ENCODE data around the gene C3orf38. TPM values are rescaled to one million over a fixed set of nuclear protein-coding genes. Genes with fewer than 3 reads are reported as not detected.

C3orf38 gene
- total RNA-seq, 1 experiment from 2014 or later: 18.6 TPM

DNA sequence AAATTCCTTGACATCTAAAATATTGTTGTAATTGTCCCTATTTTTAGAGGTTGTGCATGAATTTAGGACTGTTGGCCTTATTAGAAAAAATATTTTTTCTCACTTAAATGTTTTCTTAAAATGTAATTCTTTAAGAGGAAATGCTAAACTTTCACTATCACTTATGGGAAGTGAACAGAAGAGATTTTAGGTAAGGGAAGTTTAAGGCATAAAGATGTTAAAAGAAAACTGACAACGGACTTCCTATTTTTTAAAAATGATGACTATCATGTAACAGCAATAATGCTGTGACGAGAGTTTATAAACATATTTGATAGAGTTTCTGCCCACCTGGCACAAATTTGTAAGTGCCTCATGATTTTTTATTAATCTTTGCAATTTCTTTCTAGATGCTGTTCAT lies 3.1 kb downstream of the C3orf38 start (continued):
- TF ChIP-seq ZFX (IDR thresholded peaks at IDR 0.05) (no peak), SP1 (IDR thresholded peaks at IDR 0.05; ENCODE audit: low read depth) (no peak), POLR2A (IDR thresholded peaks at IDR 0.05; ENCODE audit: borderline replicate concordance, extremely low read depth, insufficient read depth, insufficient read length) (no peak), CEBPB (IDR thresholded peaks at IDR 0.05; ENCODE audit: low read depth) (no peak), JUND (IDR thresholded peaks at IDR 0.05) (no peak)

DNA sequence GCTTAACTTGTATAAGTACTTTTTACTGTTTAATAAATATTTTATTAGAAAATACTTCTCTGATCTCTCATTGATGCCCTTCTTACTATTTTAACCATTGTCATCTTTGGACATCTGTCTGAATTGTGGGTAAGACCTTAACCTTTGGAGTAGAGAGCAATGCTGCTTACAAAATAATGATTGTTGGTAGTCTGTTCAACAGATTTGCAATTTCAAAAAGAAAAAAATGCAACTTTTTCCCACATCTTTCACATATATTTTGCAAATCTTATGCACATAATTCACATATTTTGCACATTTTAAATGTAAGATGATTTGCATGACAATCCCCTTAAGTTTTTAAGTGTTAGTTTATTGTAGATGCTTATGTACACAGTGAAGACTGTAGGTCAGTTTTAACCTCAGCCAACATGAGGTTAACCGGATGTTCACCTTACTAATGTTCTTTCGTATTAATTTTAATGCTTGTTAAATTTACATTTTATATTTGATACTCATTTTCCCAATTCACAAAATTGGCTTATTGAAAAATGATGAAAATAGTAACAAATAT lies 16.7 kb downstream of the C3orf38 start:
- intact Hi-C loops (cut with micrococcal nuclease): no loop called here
- H3K27me3 ChIP-seq (ENCODE audit: insufficient read depth, low read length): no peaks in the 10 kb centered on the region
- POLR2A ChIA-PET: no interaction called here
- BruUV-seq (replicated peaks): no TSS peak
- no peaks in the 10 kb centered on the region for H3K9me2 ChIP-seq (ENCODE audit: insufficient read depth)
- no peak overlapping the region for H3K4me3 ChIP-seq (replicated peaks in 1 of 2; ENCODE audit: low read depth in 1 of 2, low read length in 2 of 2)
- no peaks in the 10 kb centered on the region for H3K4me1 ChIP-seq (ENCODE audit: control insufficient read depth in 1 of 2, insufficient read depth in 2 of 2, low read length in 2 of 2)
- no peaks in the 10 kb centered on the region; a peak in 1 of 4 replicates for H3K36me3 ChIP-seq (ENCODE audit: control insufficient read depth in 1 of 2, insufficient read depth in 2 of 2, low read length in 2 of 2)
- H4K20me1 ChIP-seq (ENCODE audit: insufficient read depth): no peaks in the 10 kb centered on the region
- DNase-seq (ENCODE audit: low read depth, low spot score) (no peak), ATAC-seq (no peak)
- RAD21 ChIA-PET (ENCODE audit: low non-redundant PET in 1 of 2, low total read pairs in 2 of 2, uncharacterized antibody in 2 of 2, unreplicated experiment in 2 of 2): no interaction called here
- H3K9ac ChIP-seq (ENCODE audit: low read length): no peak overlapping the region
- H3K79me2 ChIP-seq (ENCODE audit: insufficient read depth, low read length): peaks cover 14% of the 10 kb centered on the region
- no peak overlapping the region for H2AFZ ChIP-seq (ENCODE audit: low read depth, low read length, poor library complexity, severe bottlenecking)
- no peaks in the 10 kb centered on the region for H3K9me3 ChIP-seq (ENCODE audit: control insufficient read depth in 1 of 2, insufficient read depth in 1 of 2, low read depth in 1 of 2, low read length in 2 of 2)
- no peak overlapping the region for H3K27ac ChIP-seq (ENCODE audit: low read depth, low read length)
- H3K4me2 ChIP-seq (ENCODE audit: low read length): no peak overlapping the region
- no peak for TF ChIP-seq CBX3 (IDR thresholded peaks at IDR 0.05; ENCODE audit: low read depth)
- no peak for TF ChIP-seq SP1 (IDR thresholded peaks at IDR 0.05; ENCODE audit: low read depth)
- no peak for TF ChIP-seq ZFX (IDR thresholded peaks at IDR 0.05)
- TF ChIP-seq, protein P1, sequence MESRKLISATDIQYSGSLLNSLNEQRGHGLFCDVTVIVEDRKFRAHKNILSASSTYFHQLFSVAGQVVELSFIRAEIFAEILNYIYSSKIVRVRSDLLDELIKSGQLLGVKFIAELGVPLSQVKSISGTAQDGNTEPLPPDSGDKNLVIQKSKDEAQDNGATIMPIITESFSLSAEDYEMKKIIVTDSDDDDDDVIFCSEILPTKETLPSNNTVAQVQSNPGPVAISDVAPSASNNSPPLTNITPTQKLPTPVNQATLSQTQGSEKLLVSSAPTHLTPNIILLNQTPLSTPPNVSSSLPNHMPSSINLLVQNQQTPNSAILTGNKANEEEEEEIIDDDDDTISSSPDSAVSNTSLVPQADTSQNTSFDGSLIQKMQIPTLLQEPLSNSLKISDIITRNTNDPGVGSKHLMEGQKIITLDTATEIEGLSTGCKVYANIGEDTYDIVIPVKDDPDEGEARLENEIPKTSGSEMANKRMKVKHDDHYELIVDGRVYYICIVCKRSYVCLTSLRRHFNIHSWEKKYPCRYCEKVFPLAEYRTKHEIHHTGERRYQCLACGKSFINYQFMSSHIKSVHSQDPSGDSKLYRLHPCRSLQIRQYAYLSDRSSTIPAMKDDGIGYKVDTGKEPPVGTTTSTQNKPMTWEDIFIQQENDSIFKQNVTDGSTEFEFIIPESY (IDR thresholded peaks at IDR 0.05; ENCODE audit: extremely low read depth, insufficient replicate concordance, low read length): no peak
- no peak for TF ChIP-seq POLR2AphosphoS5 (IDR thresholded peaks at IDR 0.05; ENCODE audit: low read depth, low read length)
- CTCF ChIA-PET: no interaction called here
